ENCODE results near the gene UNC119B. TPM values are rescaled to one million over a fixed set of nuclear protein-coding genes. Genes with fewer than 3 reads are reported as not detected.

Gene UNC119B
- total RNA-seq, 1 donor from 2014 or later: 13.4 TPM

DNA sequence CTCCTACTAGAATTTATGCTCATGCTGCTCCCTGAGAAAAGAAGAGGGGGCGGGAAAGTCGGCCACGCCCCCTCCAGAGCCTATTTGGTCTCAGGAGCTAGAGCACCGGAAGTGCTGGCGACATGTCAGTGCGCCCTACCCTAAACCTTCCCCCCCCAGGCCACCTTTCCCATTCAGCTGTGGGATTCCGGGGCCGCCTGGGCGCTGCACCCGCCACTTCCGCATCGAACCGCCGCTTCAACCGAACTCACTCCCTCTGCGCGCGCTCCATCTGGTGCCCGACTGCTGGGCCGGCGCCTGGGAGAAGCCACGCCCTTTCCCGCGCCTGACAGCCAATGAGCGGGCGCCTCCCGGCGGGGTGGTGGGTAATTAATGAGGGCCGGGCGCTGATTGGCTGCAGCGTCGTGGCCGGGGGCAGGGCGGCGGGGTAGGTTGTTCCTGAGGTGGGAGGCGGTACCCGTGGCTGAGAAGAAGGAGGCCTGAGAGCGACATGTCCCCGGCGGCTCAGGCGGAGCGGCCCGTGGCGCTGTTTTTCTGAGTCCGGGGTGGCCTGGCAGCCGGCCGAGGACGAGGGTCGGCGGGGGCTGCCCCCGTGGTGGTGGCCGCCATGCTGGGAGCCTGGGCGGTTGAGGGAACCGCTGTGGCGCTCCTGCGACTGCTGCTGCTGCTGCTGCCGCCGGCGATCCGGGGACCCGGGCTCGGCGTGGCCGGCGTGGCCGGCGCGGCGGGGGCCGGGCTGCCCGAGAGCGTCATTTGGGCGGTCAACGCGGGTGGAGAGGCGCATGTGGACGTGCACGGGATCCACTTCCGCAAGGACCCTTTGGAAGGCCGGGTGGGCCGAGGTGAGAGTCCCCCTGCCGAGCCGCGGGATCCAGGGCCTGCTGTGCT is 23.3 kb upstream of the UNC119B start, which contains the start of gene MLEC:
TSS of gene MLEC (plus strand) at position 460 of the 888 bp plus-strand sequence. CDS start at position 608, 148 bp downstream.
- ATAC-seq (ENCODE audit: poor library complexity) (peak; percentile 93), DNase-seq (peak; percentile 99)
- intact Hi-C loops (cut with DNase I): no loop called here

DNA sequence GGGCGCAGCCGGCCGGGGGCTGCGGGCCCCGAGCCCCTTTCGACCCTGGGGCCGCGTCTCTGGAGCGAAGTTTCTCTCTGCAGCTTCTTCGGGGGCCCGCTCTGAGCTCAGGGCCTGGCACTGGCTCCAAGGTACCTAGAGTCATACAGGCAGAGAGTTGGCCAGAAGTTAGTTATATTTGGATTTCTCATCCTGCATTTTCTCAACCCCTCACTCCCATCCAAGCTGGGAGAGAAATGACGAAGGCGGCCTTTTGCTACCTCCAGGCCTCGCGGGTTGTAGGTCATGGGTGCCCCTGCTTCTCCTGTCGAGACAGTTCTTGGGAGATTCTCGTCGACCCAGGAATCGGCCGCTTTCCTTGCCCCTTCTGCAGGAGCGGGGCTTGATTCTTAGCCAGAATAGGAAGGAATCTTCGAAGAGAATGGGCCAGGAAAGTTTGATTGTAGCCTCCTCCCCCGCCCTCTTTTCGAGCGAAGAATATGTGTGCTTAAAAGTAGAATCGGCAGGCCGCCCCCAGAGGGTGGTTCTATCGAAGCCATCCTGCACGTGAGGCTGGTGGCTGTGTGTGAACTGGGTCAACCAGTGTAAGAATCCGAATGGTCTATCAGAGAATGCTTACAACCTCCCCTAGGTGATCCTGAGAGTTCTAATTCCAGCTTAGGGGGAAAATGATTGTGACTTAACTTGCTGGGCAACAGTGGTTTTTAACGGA is 22.5 kb upstream of the UNC119B start:
- DNase-seq (no peak), ATAC-seq (ENCODE audit: poor library complexity) (no peak)
- intact Hi-C loops (cut with DNase I): no loop called here

DNA sequence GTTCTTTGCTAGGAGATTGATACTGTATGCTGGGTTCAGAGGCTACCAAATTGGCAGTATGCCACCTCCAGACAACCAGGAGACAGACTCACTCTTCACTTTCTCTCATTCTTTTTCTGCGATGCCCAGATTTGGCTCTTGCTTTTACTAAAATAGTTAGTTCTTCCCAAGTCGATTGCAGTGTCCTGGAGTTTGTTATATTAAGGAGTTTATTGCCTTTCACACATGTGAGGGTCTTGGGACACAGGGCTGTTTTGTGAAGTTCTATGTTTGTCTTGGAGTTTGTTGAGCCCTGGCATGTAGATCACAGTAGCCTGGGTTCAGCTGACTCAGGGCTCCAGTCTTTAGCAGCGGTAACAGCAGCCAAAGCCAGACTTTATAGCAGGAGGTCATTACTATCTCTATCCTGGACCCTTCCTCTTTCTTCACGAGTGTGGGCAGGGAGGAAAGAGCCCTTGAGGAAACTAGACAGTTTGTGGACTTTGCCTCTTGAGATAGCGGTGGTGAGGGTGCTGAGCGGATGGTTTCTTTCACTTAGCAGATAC is 21.7 kb upstream of the UNC119B start:
- ATAC-seq (ENCODE audit: poor library complexity): no peak
- intact Hi-C loops (cut with DNase I): no loop called here
- DNase-seq: no peak

DNA sequence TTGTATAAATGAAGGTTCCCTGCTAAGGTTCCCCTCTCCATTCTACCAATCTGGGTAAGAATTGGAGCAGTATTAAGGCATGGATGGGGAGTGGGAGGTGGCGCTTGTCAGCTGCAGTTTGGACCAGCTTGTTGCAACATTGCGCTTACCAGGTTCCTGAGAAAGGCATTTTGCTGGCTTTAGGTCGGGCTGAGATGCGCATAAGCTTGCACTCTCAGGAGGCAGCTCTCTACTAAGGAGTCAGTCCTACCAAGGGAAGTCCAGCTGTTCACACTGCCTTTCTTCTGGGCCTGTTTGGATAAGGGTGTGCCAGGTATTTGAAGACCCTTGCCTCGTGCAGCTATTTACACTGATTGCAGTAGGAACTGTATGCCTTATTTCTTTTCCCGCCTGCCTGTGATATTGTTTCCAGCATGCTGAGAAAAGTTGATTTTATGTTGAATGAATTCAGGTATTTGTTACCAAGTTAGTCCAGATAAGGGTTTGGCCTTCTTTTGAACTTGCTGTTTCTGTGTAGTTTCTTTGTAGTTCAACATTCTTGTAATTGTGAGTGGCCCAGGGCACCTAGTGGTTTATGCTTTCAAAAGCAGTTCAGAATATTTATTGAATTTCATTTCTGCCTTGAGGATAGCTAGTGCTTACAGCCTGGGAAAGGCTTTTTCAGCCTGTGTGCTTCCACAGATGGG is 20.7 kb upstream of the UNC119B start:
- ATAC-seq (ENCODE audit: poor library complexity): no peak
- intact Hi-C loops (cut with DNase I): no loop called here

GRCh38 chr12:120690083-120690450 is 20.2 kb upstream of the UNC119B start:
- ATAC-seq (ENCODE audit: poor library complexity): no peak
- no peak for DNase-seq
- intact Hi-C loops (cut with DNase I): no loop called here

More for the DNA sequence above, 20.7 kb upstream of the UNC119B start:
- no peak for DNase-seq

DNA sequence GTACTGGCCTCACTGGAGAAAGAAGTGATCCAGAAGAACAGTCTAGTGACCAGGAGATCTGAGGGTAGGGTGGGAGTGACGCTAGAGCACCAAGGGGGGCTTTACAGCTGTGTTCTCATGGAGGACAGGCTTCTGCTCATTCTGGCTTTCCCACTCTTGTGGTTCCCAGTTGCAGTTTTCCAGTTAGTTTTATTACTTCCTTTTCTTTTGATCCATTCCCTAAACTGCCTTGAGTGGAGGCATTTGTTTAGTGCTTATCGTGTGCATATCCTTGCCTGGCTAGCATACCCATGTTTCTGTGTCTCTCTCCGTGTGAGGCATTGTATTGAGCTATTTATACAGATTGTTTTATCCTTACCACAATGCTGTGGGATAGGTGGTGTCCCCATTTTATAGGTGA is 19.3 kb upstream of the UNC119B start:
- intact Hi-C loops (cut with DNase I): no loop called here
- DNase-seq (no peak), ATAC-seq (ENCODE audit: poor library complexity) (no peak)

DNA sequence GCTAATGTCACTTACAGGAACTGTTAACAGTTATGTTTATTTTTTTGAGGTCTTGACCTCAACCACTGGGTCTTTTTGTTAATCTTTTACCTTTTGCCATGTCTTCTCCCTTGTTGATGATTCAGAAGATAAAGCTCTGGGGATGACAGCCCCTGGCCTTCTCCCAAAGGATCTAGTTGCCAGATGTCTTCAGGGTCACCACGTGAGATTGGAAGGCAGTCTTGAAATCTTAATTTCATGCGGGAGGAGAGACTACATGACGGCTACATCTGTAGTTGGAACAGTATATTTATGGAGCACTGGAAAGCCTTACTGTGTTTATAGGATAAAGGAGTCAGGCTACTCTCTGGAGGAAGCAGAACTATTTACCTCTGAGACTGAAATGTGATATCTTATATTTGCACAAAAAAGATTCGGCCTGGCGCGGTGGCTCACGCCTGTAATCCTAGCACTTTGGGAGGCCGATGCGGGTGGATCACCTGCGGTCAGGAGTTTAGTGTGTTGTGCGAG is 17.7 kb upstream of the UNC119B start:
- intact Hi-C loops (cut with DNase I): no loop called here
- DNase-seq (no peak), ATAC-seq (ENCODE audit: poor library complexity) (no peak)

DNA sequence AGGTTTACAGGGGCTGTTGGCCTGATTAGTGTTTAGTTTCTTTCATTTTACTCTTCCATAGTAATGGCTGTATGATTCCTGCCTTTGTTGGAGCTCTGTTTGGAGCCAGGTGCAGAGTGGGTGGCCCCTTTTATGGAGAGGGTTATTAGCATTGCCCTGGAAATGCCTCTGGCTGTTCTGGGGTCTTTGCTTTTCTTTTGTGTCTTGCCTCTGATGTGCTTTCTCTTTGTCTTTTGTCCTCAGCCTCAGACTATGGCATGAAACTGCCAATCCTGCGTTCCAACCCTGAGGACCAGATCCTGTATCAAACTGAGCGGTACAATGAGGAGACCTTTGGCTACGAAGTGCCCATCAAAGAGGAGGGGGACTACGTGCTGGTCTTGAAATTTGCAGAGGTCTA is 16.4 kb upstream of the UNC119B start:
- no peak for ATAC-seq (ENCODE audit: poor library complexity)
- intact Hi-C loops (cut with DNase I): no loop called here
- DNase-seq: no peak

GRCh38 chr12:120696626-120697025 is 13.6 kb upstream of the UNC119B start:
- ATAC-seq (ENCODE audit: poor library complexity) (no peak), DNase-seq (no peak)
- intact Hi-C loops (cut with DNase I): no loop called here

GRCh38 chr12:120697344-120697743 is 12.9 kb upstream of the UNC119B start:
- no peak for DNase-seq
- intact Hi-C loops (cut with DNase I): no loop called here
- ATAC-seq (ENCODE audit: poor library complexity): no peak

GRCh38 chr12:120698665-120699064 is 11.6 kb upstream of the UNC119B start:
- DNase-seq (peak; percentile 50), ATAC-seq (ENCODE audit: poor library complexity) (peak; percentile 53)
- intact Hi-C loops (cut with DNase I): no loop called here

DNA sequence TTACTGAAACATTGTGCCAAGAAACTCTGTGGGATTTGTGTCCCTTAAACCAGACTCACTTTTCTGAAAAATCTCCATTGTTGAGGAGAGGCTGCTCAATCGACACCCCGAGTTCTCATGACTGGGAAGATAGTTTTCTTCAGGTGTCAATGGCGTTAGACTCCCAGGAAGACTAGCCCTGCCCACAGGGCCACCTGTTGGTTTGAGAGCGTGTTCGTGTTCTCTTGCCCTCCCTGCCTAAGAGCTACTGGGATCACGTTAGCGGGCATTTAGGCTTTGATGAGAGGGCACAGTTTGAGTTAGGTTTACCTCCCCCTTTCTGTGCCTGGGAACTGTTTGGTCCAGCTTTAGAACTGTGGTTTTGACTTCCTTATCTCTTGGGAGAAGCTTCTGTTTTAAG is 10.7 kb upstream of the UNC119B start:
- intact Hi-C loops (cut with DNase I): no loop called here
- no peak for ATAC-seq (ENCODE audit: poor library complexity)
- no peak for DNase-seq

- intact Hi-C loops (cut with DNase I): no loop called here
- ATAC-seq (ENCODE audit: poor library complexity) (peak; percentile 49), DNase-seq (no peak)
Measured at GRCh38 chr12:120700886-120701285, 9.4 kb upstream of the UNC119B start.

DNA sequence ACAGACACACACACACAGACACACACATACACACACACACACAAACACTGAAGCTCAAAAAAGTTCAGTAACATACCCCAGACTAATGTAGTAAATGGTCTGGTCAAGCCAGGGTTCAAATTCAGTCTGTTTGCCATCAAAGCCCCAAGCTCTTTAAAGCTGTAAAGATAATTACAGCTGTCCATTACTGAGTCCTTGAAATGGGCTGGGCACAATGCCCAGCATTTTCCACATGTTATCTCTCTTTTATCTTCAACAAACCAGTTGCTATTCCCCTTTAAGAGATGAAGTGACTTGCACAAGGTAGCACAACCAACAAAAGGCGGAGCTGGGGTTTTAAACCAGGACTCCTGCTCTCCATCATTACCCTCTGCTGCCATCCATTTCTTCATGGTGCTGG is 7.6 kb upstream of the UNC119B start:
- DNase-seq: no peak
- no peak for ATAC-seq (ENCODE audit: poor library complexity)

DNA sequence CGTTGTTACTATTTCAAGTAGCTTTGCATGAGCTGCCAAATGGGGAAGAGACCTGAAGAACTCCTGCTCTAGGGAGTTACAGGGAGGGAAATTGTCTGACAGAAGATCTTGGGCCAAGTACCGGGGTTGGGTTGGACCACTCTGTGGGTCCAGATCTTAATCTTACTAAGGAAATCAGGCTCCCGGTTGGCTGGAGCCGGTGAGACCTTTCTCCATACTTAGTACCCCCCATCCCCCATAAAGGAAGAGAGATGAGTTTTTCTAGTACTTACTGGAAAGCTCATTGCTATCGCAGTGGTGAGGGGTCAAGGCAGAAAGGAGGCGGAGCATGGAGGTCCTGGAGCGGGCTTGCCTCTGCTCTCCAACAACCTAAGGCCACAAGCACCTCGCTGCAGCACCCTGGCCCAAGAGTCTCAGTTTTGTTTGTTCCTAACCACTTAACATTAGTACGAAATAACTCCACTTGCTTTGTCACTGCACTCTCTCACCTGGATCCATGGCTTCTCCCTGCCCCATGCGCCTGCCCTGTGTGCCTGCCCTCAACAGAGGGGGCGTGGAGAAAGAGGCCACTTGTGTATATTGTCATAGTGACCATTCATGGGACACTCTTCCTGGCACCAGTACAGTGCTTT is 6.8 kb upstream of the UNC119B start:
- ATAC-seq (ENCODE audit: poor library complexity) (no peak), DNase-seq (no peak)
- intact Hi-C loops (cut with DNase I): no loop called here

More for the DNA sequence above, 7.6 kb upstream of the UNC119B start:
- intact Hi-C loops (cut with DNase I): no loop called here

DNA sequence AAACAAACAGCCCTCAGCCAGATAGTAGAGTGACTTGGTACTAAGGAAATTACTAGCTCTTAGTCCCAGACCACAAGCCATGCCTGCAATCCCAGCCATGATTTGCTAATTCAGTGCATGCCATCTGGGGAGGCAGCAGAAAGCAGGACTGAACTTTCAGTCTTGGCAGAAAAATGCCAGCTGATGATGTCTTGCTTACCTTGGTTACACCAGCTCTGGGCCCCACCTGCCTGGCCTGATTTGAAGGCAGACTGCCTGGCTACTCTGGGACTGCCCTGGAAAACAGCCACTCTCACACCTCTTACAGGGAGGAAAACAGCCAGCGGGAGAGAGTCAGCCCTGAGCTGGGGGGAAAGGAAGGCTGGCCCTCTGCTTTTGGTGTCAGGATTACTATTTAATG is 4.6 kb upstream of the UNC119B start:
- no peak for ATAC-seq (ENCODE audit: poor library complexity)
- intact Hi-C loops (cut with DNase I): no loop called here
- no peak for DNase-seq

- intact Hi-C loops (cut with DNase I): no loop called here
- DNase-seq: no peak
- ATAC-seq (ENCODE audit: poor library complexity): no peak
Measured at GRCh38 chr12:120706029-120706428, 4.2 kb upstream of the UNC119B start.

DNA sequence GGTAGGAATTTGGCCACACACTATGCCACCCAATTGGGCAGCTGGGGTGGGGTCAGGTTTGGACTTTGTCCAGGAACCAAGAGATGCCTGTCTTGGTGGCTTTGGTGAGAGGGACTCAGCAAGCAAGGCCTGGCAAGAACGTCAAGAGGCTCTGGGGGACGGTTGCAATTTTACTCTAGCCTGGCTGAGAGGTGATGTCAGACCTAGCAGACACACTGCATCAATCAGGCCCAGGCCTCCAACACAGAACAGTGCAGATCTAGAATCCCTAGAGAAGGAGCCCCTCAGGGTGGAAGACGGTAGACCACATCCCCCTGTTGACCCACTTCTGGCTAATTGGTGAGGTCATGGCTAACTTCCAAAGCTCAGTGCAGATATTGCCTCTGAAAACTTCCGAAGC is 1.6 kb upstream of the UNC119B start:
- DNase-seq: no peak
- no peak for ATAC-seq (ENCODE audit: poor library complexity)
- intact Hi-C loops (cut with DNase I): no loop called here

Measured in Right ventricle myocardium superior (tissue), 1 donor.